GM19372 (cell line): ENCODE measurements around the gene CEACAM1.
"Not testable (repeated sequence)": the region's sequence is repeated elsewhere in the genome, so short reads cannot be mapped to it uniquely, and the experiment has no call there.

Source experiments
- ATAC-seq: cut with Tn5 transposase; IDR thresholded peaks from one replicate; pipeline ENCODE4 v1.9.1; 2021; ENCODE audit warnings: mild to moderate bottlenecking, low read depth, moderate library complexity; ENCODE audit not compliant: unreplicated experiment

The CEACAM1 gene

DNA sequence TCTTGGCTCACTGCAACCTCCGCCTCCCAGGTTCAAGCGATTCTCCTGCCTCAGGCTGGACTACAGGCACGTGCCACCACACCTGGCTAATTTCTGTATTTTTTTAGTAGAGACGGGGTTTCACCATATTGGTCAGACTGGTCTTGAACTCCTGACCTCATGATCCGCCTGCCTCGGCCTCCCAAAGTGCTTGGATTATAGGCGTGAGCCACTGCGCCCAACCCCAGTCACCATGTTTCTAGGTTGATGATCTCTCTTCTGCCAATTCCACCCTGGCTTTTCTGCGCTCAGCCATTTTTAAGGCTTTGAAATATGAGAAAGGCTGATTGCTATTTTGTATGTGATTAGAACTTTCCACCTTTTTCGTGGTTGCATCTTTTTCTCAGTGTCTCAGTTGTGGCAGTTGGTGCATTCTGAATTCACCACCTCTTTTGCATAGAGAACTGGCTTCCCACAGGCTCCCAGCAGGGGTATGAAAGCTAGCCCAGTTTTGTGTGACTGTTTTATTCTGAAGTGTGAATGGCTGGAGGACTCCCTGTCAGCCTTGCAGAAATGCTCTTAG, 15.5 kb downstream of the CEACAM1 start:
- peak; percentile 68 for ATAC-seq

DNA sequence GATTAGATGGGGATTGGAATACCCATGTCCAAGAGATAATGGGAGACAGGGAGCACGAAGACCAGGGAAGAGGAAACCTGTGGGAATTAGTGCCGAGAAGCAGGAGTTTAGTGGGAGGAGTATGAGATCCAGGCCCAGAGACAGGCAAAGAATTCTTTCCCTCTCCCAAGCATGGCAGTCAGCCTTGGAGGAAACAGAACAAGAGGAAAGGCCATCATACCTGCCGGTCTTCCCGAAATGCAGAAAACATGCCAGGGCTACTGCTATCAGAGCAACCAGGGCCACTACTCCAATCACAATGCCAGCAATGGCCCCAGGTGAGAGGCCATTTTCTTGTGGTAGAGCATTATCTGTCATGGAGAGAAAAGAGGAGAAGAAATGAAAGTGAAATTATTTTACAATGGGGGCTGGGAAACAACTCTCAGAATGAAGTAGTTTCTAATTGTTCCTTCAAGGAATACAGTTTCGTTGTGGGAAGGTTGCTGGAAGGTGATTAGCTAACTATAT, 16.1 kb downstream of the CEACAM1 start:
- no peak for ATAC-seq

DNA sequence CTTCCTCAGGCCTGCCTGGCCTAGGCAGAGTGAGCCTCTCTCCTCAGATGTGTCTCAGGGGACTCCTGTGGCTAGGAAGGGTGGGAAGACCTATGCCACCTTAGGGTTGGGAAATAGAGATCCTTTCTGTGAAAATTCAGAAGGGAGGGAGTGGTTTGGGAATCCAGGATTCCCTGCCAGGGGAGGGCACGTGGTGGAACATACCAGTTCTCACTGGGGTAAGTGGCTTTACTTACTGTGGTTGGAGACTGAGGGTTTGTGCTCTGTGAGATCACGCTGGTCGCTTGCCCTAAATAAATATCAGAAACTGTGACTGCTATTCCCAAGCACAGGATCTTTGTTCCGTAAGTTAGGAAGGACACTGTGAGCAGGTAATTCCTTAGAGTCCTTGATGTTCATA, 16.9 kb downstream of the CEACAM1 start:
- ATAC-seq = no peak

DNA sequence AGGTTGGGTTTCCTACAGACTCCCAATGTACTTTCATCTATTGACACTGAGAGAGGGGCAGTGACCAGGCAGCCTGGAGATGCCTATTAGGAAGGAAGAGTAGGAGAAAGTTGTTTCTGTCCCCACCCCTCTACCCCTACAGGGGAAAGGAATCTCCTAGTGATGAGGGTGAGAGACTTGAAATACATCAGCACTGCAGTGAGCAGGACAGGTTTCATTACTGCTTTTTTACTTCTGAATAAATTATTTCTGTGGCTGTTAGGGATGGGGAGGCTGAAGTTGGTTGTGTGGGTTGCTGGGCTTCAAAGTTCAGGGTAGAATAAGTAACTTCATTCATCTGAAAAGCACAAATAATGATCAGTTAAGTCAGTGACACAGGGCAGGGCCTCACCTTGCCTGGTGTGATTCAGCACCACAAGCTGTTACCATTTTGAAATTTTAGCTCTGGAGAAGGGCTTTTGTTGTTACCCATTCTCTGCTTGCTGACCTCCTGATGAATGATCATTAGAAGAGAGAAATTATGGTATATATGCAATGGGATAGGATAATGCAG, 19.3 kb downstream of the CEACAM1 start:
- ATAC-seq = no peak

DNA sequence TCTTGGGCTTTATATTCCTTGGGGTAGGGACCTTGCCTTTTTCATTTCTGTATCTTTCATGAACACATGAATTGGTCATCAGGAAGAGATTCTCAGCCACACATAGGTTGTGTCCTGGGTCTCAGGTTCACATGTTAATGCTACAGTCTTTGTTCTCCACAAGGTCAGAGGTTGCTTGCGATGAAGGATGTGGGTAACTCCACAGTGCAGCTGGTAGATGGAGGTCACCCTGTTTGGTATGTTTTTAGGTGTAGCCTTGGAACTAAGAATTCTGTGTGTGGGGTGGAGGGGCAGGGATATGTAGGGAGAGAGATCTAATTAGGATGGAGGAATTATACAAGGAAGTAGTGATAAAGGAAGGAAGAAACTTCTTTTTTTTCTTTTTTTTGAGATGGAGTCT, 23.2 kb downstream of the CEACAM1 start:
- no peak for ATAC-seq

DNA sequence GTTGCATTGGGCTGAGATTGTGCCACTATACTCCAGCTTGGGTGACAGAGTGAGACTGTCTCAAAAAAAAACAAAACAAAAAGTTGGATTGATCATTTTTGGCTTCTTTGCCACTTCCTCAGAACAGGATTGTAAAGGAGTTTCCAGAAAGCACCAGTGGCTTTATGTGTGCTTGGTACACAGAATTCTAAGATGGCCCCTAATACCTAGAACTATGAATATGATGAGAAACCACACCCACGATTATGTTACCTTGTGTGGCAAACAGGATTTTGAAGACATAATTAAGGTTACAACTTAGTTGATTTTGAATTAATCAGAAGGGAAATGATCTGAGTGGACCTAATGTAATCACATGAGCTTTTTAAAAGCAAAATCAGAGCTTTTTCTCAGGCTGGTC, 26.5 kb downstream of the CEACAM1 start:
- no peak for ATAC-seq

DNA sequence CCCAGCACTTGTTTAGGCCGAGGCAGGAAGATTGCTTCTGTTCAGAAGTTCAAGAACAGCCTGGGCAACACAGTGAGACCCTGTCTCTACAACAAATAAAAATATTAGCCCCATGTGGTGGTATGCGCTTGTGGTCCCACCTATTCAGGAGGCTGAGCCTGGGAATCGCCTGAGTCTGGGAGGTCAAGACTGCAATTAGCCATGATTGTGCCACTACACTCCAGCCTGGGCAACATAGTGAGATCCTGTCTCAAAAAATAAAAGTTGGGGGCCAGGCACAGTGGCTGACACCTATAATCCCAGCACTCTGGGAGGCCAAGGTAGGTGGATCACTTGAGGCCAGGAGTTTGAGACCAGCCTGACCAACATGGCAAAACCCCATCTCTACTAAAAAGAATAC, 27.0 kb downstream of the CEACAM1 start:
- not testable (repeated sequence) for ATAC-seq

DNA sequence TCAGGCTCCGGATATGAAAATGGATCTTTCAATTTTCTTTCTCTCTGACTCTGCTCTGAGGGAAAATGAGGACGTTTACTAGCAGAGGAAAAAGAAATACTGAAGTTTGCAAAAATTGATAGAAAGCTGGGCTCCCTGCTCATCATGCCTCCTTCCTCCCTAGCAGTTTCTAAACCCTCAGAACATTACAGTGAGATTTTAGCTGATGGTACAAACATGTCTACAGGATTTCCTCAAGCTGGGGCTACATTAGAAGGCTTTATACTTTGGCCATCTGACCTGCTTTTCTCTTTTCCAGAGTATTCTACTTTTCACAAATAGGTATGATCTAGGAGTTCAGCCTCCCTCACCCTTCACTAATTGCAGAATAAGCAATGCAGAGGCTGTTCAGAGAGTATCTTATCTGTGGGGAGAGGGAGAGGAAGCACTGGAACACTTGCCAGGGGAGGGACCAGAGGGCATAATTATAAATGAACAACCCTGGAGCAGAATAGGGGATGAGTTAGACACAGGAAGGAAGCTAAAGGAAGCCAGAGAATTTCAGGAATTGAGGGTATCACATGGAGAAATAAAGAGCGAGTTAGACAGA, 30.0 kb downstream of the CEACAM1 start:
- ATAC-seq = no peak

DNA sequence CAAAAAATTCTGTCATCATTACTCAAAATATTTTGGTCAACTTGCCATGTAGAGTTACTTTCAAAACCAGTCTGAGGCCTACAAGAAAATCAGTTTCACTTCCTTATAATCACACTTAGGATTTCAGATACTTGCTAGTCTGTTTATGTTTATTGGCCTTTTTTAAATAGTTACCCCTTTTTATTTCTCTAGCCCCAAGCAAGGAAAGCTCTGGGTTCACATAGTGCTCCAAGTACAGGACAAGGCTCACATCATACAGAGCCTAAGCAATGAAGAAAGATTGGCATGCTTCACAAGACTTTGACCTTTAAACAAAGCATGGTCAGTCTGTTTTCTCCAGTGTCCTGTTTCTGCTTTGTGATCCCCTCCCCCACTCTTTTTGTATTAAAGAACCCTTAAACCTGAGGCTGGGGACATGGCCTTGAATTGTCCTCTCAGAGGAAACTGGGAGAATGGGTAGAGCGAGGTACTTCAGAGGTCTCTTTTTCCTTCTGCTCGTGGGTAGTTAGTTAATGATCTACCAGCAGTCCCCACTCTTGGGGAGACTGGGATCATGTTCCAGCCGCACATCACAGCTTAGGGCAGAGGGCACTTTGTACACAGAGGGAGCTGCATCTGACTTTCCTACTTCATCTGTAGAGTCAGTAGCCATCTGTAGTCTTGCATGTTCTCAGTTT, 30.7 kb downstream of the CEACAM1 start:
- no peak for ATAC-seq

DNA sequence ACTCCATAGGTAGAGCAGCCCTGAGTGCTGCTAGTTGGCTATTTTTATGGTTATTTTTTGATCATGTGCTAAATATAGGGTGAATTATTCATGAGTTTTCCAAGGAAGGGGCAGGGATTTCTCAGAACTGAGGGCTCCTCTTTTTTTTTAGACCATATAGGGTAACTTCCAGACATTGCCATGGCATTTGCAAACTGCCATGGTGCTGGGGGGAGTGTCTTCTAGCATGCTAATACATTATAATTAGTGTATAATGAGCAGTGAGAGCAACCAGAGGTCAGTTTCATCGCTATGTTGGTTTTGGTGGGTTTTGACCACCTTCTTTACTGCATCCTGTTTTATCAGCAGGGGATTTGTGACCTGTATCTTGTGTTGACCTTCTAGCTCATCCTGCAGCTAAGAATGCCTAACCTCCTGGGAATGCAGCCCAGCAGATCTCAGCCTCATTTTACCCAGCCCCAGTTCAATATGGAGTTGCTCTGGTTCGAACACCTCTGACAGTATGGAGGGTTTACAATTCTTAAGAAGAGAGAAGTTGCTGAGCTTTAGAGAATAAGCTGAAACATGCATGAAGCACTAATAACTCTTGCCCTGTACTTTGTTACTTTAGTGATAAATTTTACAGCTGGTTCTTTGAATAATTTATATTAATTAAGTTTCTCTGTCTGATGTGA, 31.7 kb downstream of the CEACAM1 start:
- ATAC-seq = no peak

DNA sequence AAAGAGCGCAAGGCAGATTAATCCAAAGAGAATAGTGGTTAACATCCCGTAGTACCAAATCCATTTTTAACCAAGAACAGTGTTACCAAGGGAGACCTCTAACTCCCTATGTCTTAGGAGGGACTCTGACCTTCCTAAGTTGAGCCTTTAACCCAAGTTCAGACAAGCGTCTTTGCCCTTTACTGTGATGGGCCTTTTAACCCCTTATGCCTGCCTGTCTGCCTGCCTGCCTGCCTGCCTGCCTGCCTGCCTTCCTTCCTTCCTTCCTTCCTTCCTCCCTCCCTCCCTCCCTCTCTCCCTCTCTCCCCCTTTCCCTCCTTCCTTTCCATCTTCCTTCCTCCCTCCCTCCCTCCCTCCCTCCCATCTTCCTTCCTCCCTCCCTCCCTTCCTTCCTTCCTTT, 32.6 kb downstream of the CEACAM1 start:
- ATAC-seq = no peak

DNA sequence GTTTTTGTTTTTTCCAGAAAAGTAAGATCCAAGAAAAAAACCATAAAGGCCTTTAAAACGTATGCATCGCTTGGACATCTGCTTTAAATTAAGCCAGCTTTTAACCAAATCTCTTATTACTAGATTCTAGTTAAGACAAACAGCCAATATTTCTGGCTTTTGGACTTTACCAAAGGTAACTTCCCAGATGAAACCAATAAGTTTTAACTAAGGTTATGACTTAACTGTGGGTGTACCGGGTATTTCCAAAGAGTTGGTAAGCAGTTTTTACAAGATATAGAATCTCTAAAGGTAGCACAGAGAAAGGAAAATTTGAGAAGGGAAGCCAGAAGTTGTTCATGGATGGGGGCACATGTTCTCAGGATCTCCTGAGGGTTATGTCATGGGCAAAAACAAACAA, 34.0 kb downstream of the CEACAM1 start:
- ATAC-seq = no peak

DNA sequence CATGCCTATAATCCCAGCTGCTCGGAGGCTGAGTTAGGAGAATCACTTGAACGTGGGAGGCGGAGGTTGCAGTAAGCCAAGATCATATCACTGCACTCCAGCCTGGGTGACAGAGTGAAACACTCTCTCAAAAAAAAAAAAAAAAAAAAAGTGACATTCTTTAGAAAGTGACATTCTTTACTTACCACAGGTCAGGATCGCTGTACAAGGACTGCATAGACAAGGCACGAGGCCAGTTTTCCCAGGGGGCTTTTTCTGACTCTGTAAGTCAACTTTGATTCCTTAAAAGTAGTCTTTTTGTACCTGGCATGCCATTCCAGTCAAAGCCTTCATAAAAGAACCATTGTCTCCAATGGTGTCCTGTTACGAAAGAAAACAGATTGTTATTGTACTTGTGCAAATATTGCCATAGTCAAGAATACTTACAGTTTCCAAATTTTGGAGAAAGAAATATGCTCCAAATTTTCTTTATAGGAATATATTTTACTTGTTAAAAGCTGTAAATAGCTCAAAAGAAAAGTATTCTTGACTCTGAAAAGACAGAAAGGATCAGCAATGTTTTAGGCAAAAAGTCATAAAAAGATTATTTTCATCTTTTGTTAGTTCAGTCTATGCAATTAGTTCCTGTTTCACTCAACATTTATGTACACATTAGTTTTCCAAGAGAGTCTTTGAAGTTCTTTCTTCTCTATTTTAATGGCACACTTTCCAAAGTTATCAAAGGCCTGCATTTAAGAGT, 39.3 kb downstream of the CEACAM1 start:
- no peak for ATAC-seq

DNA sequence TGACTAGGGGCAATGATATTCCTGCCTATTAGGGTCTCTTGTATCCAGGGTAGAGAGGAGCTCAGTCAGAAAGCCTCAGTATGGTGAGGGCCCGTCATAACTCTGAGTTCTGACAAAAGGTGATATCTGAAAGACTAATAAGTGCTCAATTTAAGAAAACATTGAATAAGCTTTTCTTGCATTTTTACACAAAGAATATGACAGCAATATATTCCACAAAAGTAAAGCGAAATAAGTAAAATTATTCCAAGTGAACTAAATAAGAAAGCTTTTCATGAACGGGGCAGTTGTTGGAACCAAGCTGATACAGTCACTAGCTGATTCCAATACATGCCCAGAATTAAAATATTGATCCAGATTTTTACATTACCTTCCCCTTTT, 40.5 kb downstream of the CEACAM1 start:
- no peak for ATAC-seq

DNA sequence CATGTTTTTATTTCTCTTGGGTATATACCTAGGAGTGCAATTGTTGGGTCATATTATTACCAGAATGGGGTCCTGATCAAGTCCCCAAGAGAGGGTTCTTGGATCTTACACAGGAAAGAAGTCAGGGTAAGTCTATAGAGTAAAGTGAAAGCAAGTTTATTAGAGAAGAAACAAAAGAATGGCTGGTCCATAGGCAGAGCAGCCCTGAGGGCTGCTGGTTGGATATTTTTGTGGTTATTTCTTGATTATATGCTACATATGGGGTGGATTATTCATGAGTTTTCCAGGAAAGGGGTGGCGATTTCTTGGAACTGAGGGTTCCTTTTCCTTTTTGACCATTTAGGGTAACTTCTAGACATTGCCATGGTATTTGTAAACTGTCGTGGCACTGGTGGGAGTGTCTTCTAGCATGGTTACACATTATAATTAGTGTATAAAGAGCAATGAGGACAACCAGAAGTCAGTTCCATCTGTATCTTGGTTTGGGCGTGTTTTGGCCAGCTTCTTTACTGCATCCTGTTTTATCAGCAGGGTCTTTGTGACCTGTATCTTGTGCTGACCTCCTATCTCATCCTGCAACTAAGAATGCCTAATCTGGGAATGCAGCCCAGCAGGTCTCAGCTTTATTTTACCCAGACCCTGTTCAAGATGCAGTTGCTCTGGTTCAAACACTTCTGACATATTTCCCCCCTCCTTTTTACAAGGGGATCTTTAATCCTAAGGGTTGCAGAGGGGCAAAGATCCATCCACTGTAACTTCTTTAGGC, 41.1 kb downstream of the CEACAM1 start:
- ATAC-seq = no peak

DNA sequence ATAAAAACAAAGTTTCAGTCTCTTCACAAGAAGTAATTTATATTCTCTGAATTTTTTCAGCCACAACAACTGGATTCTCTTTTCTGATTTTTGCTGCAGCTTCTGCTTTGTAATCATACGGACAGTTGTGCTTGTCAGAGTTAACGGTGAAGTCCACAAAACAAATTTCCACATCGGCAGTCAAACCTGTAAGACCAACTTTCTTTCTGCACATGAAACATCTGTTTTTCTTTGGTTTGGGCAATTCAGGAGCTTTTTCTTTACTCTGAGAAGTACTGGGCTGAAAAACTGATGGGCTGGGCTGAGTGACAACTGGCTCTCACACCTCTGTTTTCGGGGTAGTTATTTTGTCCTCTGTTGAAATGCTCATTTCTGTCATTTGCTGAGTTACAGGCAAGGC, 43.2 kb downstream of the CEACAM1 start:
- not testable (repeated sequence) for ATAC-seq

DNA sequence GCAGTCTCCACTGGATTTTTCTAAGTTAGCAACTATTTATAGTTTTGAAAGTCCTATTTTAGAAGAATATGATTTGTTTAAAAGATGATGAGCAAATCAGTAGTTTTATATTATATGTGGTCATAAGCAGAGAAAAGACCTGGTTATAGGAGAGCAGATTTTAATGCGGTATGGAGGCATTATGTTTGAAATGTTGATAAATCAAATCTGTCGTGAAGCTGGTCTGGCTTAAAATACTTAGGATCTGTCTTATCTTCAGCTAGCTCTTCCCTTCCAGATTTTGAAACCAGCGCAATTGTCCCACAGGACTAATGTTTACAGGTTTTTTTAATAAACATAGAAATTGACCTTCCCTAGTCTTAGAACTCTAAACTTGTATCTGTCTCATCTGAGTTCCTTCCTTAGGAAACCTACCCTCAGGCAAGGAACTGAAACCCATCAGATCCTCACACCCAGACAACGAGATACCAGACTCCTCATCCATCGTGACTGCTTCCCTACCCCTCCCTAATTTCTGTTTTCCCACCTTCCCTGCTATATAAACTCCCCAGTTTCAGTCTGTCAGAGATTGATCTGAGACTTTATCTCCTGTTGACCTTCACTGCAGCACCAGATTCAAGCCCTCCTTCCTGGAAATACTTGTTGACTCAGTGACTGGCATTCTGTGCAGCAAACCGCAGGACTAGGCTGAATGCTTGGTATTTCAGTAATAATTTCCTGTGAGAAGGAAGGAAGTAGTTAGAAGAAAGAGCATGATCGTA, 47.8 kb downstream of the CEACAM1 start:
- no peak for ATAC-seq

DNA sequence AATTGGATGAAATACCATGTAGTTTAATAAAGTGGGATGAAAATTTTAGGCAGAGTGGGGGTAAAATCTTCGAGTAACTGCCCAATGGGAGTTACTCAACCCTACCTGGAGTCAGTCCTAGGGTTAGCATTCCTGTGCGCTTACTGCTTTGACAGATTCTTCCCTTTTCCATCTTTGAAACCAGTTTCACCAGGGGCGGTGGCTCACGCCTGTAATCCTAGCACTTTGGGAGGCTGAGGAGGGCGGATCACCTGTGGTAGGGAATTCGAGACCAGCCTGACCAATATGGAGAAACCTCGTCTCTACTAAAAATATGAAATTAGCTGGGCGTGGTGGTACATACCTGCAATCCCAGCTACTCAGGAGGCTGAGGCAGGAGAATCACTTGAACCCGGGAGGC, 48.5 kb downstream of the CEACAM1 start:
- no peak for ATAC-seq

DNA sequence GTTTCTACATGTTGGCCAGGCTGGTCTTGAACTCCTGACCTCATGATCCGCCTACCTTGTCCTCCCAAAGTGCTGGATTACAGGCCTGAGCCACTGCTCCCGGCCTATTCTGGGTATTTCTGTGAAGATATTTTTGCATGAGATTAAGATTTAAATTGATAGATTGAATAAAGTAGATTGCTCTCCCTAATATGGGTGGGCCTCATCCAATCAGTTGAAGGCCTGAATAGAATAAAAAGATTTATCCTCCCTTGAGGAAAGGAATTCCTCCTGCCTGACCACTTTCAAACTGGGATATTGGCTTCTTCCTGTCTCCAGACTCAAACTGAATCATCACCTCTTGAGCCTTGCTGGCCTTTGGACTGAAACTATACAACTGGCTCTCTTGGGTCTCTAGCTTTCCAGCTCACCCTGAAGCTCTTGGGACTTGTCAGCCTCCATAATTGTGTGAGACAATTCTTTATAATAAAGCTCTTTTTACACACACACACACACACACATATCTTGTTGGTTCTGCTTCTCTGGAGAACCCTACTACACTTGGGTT, 49.4 kb downstream of the CEACAM1 start:
- ATAC-seq = no peak
